Tibial nerve (tissue), 3 donors: ENCODE data around the gene RPS18.

Source experiments
- CTCF ChIP-seq, 5 experiments: fragments of 200-600 bp in 3 of 5; fragments of 450-650 bp in 2 of 5; sonication (generic) in 3 of 5; IDR thresholded peaks; one replicate each; pipeline ENCODE4 v1.5.1; 2016 to 2019; ENCODE audit warnings: antibody characterized with exemption in 5 of 5, mild to moderate bottlenecking in 3 of 5, moderate library complexity in 2 of 5
- POLR2A ChIP-seq, 2 donors: fragments of 450-650 bp; IDR thresholded peaks; one replicate each; pipeline ENCODE4 v1.6.1; 2017; ENCODE audit warnings: antibody characterized with exemption in 2 of 2, mild to moderate bottlenecking in 2 of 2, moderate library complexity in 2 of 2

DNA sequence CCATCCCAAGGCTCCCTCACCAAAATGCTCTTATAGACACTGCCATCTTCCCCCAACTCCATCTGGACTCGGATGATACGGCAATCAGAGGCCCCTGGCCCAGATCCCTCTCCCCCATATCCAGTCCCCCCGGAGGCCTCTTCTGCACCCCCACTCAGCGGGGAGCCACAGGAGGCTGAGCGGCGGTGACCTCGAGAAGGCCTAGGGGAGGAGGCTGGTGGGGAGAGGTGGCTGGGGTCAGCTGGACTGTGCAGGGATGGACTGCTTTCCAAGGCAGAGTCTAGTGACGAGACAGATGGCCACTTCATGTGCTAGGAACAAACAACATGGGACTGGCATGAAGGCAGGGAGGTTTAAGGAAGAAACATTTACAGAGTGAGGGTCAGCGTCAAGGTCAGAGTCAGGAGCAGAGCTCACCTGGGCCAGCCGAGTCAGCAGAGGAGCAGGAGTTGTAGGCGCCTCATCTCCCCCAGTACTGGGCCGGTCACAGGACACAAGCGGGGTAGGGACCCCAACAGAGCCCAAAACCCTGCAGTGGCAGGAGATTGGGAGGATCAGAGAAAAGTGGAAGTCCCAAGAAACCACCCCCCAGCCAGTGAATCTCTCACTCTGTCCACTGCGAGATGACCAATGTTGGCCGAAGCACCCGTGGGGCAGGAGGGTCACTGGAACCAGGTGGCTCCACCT lies 21.3 kb downstream of the RPS18 start:
- no peak for TF ChIP-seq CTCF (IDR thresholded peaks at IDR 0.05)
- no peak for TF ChIP-seq POLR2A (IDR thresholded peaks at IDR 0.05)
